ENCODE measurements around the gene MYH9.

The MYH9 gene

DNA sequence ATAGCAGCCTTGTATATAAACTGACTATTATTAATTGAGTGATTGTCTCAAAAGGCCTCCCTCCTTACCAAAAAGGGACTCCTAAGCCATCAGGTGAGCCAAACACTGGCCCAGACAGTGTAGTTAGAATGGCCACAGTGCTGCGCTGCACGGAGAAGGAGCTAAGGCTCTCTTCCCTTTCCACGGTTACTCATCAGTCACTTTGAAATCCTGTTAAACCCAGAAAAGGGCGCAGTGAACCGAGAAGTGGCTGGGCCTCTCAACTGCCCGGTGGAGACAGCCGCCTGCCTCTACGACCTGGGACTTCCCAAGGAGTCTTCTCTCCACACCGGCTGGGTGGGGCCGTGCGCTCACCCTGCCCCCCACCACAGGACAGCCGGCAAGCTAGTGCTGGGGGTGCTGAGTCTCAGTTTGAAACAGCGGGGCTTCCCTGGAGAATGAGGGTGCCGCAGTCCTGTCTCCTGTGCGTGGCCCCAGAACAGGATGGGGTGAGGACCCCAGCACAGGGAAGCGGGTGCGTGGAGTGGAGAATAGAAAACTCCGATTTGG, 1.3 kb downstream of the MYH9 start:
- DNase-seq (ENCODE audit: low read depth in 2 of 2), result no peak

DNA sequence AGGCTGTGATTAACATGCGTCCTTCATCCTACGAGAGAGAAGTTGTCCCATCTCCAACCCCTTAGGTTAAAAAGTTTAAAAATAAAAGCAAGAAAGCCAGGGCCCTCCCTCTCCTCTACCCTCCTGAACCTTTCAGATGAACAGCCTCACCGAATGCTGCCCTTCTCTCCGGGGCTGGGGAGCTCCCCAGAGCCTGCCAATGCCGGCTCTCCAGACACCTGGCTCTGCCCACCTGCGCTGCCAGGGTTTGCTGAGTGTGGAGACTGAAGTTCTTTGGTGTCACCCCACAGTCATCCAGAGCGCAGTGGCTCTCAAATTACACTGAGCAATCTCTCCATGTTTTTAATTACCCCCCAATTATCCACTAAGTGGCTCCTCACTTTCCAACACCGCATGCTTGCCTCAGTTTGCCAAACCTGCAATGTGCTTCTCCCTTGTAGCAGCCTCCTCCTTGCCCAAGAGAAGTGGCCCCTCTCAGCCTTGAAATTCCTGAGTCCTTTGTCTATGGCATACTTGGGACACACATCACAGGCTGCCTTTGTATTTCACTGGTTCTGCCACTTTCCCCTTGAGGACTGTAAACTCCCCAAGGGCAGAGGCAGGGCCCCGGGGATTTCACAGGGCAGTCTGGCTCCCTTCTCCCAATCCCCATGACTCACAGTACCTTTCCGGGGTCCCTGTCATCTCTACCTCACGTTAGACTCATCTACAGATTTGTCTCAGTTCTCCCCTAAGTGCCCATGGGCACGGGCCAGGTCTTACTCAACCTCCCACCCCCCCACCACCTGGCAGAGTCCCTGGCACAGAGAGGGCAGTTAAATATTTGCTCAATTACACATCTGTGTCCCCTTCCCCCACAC, 2.0 kb downstream of the MYH9 start:
- DNase-seq (ENCODE audit: low read depth in 2 of 2), result no peak

DNA sequence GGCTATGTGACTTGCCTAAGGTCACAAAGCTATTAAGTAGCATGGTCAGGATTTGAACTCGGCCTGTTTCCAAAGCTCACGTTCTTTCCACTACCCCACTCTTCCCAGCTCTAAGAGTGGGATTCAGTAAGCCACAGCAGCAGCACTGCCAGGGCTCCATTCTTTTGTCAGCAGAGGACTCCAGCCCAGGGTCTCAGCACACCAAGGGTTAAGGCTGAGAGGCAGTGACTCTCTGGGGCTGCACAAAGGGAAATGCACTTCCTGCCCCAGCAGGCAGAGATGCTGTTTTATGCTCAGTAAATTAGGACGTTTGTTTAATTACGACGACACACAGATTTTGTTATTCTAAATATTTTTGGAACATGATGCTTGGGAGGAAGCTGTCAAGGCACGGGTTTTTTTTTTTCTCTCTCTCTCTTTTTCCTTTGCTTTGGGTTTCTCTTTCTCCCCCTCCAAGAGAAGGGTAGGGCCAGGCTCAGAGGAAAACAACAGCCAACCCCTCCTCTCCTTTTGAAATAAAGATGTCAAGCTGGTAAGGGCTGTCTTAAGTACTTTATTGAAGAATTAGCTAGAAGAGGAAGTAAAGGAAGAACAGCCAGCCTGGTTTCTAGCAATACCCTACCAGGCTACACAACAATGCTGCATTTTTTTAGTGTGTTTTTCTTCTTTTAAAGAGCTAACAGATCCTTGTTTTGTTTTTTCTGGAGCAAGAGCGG, 2.8 kb downstream of the MYH9 start:
- no peak for DNase-seq (ENCODE audit: low read depth in 2 of 2)

DNA sequence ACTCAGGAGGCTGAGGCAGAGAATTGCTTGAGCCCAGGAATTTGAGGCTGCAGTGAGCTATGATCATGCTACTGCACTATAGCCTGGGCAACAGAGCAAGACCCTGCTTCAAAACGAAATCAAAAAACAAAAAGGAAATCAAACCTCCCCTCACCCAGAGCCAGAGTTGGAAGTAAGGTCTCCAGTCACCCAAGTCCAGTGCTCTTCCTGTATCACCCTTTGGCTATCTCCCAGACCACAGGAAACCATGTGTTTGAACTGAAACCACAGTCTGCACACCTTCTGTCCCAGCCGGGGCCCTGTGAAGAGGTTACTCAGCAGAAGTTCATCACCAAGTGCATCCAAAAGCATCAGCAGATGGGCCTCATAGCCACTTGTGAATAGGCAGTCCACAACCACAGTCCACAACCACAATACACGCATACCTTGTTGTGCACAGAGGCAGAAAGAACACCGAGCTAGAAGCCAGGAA, 4.6 kb downstream of the MYH9 start:
- DNase-seq (ENCODE audit: low read depth in 2 of 2), result no peak

DNA sequence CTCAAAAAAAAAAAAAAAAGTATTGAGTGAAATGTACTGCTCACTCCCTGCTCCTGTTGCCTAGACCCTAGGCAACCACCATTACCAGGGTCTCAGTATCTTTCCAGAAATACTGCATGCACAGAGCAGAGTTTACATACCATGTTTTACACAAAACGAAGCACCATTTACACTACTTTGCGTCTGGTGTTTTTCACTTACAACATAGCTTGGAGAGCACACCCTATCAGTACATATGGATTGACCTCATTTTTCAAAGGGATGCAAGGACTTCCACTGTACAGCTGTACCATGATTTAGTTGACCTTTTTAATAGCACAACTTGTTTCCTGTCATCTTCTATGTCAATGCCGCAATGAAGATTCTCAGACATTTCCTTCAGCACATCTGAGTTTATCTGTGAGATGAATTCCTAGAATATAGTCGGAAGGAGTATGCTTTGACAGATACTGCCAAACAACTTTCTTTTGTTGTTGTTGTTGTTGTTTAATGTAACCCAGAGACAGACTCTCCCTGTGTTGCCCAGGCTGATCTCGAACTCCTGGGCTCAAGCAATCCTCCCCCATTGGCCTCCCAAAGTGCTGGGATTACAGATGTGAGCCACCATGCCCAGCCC, 6.1 kb downstream of the MYH9 start:
- DNase-seq (ENCODE audit: low read depth in 2 of 2), result no peak

DNA sequence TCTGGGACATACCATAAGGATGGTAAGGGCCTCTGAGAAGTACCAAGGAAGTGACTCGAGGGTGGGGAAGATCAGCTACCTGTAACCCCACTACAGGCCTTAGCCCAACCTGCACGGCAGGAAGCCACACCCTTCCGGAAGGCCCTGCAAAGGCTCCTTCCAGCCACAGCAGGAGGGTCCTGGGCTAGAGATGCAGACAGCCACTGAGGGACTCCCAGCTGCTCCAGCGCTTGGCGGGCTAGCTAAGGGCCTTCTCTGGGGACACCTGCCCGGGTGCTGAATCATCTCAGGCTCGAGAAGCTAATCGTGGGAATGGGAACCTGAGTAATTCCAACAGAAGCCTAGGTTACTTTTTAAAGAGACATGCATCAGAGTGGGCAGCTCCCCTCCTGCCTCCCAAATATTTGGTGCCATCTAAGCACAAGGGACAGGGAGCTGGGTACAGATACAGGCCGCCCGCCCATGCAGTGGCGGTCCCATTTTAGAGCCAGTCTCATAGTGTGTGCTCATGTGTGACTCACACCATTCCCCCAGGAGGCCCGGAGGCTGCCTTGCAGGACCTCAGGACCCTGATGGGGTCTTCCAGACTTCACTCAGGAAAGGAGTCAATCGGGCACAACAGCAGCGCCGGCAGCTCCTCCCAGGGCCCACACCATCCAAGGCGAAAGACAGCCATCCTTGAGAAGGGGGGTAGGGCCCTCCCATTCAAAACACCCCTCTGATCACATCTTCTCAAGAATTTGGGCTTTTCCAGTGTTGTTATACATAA, 8.0 kb downstream of the MYH9 start:
- DNase-seq (ENCODE audit: low read depth in 2 of 2), result no peak

DNA sequence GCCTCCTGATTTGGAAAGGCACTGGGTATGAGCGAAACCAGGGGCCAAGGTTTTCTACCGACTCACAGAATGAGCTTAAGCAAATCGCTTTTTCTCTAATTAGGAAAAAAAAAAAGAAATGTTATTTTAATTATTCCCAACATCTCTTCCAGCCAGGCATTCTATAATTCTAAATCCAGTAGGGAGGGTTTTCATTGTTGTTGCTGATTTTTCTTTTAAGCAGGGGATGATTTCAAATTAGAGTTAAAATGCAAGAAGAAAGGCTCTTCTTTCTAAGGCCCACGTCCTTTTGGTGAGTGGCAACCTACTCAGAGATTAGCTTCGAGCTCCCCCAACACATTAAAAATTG, 8.9 kb downstream of the MYH9 start:
- no peak for DNase-seq (ENCODE audit: low read depth in 2 of 2)

DNA sequence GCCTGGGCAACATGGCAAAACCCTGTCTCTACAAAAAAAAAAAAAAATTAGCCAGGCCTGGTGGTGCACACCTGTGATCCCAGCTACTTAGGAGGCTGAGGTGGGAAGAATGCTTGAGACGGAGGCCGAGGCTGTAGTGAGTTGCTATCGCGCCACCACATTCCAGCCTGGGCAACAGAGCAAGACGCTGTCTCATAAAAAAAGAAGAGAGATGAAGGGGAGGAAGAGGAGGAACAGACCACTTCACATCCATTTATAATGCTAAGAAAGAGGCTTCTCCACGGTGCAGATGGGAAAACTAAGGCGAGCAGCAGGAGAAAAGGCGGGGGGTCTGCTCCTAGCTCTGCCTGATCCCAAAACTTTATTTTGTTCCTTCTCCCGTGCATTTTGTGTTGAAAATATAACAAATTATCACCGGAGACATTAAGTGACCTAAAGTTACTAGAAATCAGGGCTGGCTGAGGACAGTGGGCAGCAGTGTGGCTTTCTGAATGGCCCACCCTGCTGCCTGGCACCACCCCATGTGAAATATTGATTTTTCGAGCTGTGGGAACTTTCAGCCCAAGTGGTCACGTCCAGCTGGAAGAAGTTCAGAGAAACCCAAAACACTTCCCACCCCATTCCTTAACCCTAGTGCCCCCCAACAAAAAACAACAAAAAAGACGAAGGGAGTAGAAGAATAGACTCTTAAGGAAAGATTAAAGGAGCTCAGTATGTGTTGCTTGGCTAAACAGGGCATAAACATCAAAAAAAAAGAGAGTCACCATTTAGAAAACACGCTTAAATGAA, 9.5 kb downstream of the MYH9 start:
- no peak for DNase-seq (ENCODE audit: low read depth in 2 of 2)

DNA sequence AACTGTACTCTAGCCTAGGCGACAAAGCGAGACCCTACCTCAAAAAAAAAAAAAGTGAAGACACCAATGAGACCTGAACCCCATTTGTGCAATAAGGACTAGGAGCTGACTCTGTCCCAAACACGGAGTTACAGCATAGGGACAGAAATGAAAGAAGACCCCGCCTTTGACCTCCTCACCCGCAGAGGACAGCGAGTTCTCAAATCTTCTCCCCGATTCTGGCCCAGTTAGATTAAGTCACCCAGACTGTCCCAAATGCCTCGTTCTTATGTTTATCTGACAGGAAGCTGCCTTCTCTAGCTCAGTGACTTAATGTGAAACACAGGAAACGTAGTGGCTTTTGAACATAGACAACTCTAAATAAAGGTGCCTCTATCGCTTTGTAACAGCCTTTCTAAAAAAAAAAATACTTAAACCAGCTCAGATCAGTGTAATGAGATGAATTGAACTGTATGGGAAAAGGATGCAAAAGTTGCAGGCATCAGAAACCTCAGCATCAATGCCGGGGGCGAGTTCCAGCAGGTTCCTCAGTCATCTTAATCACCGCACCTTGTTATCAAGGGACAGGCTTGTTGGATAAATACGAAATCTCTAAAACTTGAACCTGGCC, 10.6 kb downstream of the MYH9 start:
- DNase-seq (ENCODE audit: low read depth in 2 of 2), result no peak

DNA sequence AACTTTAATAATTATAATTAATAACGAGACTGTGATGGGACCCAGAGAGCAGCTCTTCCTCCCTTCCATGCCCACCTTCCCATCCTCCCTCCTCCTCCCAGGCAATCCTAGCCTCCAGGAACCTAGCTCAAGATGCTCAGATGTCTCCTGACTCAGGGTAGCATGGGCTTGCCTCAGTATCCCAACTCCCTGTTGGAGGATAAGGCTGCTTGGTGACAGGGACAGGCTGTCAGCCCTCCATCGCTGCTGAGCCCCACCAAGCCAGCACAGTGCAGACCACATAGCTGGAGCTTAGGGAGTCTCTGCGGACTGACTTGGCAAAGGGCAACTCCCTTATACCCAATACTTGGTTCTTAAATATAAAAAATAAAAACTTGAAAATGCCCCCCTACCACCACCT, 11.5 kb downstream of the MYH9 start:
- no peak for DNase-seq (ENCODE audit: low read depth in 2 of 2)

DNA sequence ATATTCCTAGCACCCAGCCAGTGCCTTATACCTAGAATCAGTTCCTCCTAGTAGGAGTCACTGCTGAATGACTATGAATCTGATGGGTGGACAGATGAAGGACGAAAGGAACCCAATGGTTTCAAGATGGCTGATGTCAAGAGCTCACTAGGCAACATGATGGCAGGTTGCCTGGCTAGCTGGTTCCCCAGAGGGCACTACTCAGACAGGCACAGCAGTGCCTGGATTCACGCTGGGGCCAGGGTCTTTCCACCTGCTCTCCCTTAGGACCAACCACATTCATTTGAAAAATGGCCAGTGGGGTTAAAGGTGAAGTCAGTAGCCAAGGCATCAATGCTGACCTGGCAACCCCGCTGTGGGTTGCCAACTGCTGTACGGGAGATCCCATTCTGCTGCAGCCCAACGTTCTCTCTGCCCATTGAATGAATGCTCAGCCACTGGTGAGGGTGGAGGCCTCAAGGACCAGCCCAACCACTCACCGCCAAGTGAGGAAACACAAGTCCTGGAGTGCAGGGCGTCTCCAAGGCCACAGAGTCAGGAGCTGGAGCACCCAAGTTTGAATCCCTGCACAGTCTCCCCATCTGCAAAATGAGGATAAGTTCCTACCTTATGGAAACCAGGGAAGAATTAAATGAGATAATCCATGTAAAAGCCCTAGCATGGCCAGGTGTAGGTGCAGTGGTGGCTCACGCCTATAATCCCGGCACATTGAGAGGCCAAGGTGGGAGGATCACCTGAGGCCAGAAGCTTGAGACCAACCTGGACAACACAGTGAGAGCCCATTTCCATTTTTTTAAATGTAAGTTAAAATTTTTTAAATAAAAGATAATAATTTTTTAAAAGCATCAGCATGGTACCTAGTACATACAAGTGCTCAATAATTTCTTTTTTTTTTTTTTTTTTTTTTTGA, 12.4 kb downstream of the MYH9 start:
- no peak for DNase-seq (ENCODE audit: low read depth in 2 of 2)

DNA sequence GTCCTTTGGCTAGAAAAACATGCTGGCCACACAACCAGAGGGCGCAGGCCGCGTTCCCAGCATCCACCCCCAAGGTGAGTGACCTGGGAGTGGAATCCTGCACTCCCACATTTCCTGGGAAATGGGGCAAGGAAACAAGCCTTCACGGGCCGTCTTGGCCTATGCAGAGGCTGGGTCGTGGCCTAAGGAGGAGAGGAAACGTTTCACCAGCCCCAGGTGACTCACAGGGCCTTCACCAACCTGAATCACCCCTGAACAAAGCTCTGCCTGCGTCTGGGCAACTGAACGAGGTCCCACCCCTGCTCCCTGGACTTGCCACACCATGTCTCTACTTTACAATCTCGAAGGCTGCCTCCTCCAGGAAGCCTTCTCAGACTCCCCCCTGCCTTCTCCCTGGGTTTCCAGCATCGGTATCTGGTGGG, 13.2 kb downstream of the MYH9 start:
- no peak for DNase-seq (ENCODE audit: low read depth in 2 of 2)

DNA sequence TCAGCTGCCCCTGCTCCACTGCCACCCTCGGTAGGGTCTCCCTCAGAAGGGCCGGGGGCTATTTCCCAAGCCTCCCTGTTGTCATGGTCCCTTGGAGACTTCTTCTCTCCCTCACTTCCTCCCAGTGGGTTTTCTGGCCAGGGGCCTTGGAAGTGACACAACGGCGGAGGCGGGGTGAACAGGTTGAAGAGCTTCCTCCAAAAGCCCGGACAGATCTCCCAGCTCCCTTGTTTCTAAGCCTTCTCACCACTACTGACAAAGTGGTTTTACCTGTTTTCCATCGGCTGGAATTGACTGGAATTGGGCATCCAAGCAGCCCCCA, 14.5 kb downstream of the MYH9 start:
- no peak for DNase-seq (ENCODE audit: low read depth in 2 of 2)

DNA sequence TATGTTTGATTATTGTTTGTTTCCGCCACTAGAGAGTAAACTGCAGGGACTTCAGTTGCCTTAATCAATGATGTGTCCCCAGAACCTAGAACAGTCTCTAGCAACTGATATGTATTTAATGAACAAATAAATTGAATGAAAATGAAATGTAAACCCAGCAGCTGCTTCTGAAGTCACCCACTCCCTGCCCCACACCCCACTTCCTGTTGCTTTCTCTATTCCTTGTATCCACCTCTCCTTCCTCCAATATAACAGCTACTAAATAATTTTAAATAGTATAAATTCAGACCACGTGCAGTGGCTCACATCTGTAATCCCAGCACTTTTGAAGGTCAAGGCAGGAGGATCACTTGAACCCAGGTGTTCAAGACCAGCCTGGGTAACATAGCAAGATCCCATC, 15.8 kb downstream of the MYH9 start:
- no peak for DNase-seq (ENCODE audit: low read depth in 2 of 2)

DNA sequence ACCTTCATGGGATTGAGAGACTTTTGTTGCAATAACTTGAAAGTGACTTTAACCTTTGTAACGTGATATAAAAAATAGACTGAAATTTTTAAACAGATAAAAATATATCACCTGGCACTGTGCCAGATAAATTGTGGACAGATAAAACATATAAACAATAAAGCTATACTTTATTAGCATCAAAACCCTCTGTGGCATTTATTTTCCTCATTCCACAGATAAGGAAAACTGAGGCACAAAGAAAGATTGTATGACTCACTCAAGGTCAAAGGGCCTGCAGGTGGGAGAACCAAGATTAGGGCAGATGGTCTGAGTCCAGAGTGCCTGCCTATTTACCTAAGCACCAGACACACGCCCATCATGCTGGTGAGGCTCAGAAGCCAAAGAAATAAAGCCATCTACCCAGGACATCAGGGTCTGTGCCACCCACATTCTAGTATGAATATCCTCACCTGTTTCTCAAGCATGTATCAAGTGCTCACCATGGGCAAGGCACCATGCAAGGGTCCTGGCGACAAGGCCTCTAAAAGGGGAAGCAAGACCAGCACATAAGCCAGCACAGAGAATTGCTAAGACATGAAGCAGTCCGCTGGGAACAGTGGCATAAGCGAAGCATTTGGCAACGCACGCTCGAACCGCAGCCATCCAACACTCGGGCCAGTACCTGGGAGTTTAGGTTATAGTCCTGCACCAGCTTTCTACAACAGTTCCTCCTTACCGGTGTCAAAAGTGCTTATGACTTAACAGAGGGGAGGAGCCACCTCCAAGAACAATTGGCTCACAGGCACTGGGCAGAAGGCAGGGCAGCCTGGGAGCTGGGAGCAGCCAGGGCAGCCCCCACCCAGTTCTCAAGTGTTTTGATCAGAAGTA, 17.6 kb downstream of the MYH9 start:
- no peak for DNase-seq (ENCODE audit: low read depth in 2 of 2)

DNA sequence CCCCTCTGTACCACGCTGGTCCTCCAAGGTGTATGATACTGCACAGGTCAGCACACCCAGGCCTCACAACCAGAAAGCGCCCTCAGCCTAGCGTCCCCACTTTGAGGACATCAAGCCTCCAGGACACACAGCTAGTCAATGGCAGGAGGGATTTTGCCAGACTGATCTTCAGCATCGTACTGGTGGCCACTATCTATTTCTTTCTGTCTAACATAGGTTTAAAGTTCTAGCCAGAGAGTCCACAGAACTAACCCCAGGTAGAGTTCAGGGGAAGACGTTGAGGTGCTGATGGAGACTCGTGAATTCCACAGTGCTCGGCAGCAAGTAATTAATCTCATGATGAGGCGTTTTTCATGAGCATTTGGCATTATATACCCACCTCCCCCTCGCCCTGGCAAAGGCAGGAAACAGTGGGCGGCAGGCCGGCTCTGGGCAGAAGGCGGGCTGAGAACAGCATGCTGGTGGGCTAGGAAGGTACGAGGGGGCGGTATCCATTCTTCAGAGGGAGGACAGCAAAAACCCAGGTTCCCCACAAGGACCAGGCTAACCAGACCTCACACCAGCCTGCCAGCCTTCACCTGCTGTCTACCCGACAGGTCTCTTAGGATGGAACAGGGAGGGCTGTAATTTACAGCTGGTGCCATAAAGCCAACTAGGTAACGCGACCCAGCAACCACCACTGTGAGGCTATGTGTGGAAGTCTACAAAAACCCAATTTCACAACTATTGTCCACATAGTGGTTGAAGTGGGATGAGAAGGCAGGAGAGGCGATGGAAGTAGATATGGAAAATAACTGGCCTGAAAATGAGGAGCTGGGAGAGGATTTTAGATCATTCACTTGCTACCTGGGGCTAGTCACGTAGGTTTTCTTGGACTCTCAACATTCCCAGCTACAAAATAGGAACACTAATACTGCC, 18.5 kb downstream of the MYH9 start:
- DNase-seq (ENCODE audit: low read depth in 2 of 2), result no peak

DNA sequence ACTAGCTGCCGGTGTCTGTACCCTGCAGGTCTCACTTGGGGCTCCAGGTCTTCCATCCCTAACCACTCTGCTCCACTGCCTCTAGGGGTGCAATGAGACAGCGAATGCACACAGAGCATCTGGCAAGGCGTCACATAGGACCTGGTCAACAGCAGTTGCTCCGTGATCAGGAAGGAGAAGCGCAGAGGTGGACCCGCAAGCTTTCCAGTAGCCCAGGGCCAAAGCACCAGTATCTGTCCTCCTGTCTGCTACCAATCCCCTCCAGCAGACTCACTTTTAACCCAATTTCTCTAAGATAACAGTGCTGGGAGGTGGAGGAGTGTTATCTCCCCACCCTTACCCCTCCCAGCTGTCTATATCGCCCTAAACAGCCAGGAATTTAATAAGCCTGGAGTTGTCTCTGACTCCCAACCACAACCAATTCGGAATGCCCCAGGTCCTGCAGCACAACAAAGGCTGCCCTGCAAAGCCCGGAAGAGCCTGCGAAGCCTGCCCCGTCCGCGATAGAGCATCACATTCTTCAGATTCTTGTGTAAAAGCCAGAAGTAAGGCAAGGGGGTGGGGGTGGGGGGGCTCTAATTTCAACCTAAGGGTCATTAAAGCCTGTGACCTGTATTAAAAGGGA, 19.3 kb downstream of the MYH9 start:
- no peak for DNase-seq (ENCODE audit: low read depth in 2 of 2)

Measured in stimulated activated CD8-positive, alpha-beta memory T cell treated with anti-CD3 and anti-CD28 coated beads, Interleukin-2, amount 100 ng/mL, for 1 hour (primary cell).